HG03060 (cell line): ENCODE measurements around the gene ADAM30.

Experiments
- ATAC-seq: cut with Tn5 transposase; IDR thresholded peaks from one replicate; pipeline ENCODE4 v1.9.1; 2021; ENCODE audit warnings: low read depth, moderate number of reproducible peaks; ENCODE audit not compliant: unreplicated experiment

Gene ADAM30

GRCh38 chr1:119896303-119896702 lies at the start of gene ADAM30:
ADAM30 (minus strand) TSS chr1:119896515; CDS start chr1:119896336, 179 bp downstream.
- ATAC-seq, result no peak

GRCh38 chr1:119943216-119943615 lies 46.9 kb upstream of the ADAM30 start:
- no peak for ATAC-seq

DNA sequence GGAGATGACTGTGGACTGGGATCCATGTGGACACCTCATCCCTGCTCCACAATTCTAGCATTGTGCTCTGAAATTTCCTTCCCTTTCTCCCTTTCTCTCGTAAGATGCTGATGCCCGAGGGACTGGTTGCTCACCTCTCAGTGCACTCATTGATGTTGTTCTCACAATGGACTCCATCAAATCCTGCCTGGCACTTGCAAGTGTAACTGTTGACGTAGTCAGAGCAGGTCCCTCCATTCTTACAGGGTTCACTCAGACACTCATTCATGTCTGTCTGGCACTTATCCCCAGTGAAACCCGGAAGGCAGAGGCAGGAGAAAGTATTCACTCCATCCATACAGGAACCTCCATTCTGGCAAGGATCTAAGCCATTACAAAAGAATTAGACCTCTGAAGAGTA lies 45.1 kb upstream of the ADAM30 start:
- no peak for ATAC-seq

- no peak for ATAC-seq
Observed at GRCh38 chr1:119940697-119941096, 44.4 kb upstream of the ADAM30 start.

DNA sequence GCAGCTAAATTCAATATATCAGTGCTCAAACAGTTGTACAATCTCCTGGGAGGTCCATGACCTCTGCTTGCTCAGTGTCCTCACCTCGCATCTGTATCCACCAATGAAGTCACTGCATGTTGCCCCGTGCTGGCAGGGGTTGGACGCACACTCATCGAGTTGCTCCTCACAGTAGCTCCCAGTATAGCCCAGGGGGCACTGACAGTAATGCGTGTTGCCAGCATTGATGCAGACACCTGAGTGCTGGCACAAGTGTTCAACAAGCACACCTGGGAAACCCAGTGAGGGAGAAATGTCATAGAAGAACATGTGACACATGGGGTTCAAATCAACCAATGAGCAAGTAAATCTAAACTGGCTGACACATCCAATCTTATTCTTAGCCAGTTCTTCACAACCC lies 40.9 kb upstream of the ADAM30 start:
- ATAC-seq, result no peak

GRCh38 chr1:119935915-119936314 lies 39.6 kb upstream of the ADAM30 start:
- no peak for ATAC-seq

- ATAC-seq, result no peak
Observed at GRCh38 chr1:119935373-119935772, 39.1 kb upstream of the ADAM30 start.

- ATAC-seq, result no peak
Observed at GRCh38 chr1:119933397-119933796, 37.1 kb upstream of the ADAM30 start.

DNA sequence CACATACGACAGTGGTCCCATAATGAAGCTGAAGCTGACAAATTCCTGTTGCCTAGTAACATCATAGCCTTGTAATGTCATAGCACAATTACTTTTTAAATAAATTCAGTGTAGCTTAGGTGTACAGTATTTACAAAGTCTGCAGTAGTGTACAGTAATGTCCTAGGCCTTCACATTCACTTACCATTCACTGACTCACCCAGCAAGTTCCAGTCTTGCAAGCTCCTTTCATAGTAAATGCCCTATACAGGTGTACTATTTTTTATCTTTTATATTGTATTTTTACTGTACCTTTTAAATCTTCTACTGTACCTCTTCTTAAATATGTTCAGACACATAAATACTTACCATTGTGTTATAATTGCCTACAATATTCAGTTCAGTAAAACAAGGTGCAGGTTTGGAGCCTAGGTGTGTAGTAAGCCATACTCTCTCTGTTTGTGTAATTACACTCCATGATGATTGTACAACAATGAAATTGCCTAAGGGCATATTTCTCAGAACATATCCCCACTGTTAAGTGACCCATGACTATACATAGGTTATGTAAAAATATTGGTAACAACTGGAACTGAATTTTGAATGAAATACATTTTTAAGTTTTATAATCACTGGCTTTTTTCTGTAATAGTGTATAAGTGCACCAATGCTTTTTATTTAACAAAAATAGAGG lies 33.5 kb upstream of the ADAM30 start:
- no peak for ATAC-seq

GRCh38 chr1:119926553-119926952 lies 30.2 kb upstream of the ADAM30 start:
- no peak for ATAC-seq

GRCh38 chr1:119924948-119925898 lies 28.9 kb upstream of the ADAM30 start:
- ATAC-seq, result no peak

DNA sequence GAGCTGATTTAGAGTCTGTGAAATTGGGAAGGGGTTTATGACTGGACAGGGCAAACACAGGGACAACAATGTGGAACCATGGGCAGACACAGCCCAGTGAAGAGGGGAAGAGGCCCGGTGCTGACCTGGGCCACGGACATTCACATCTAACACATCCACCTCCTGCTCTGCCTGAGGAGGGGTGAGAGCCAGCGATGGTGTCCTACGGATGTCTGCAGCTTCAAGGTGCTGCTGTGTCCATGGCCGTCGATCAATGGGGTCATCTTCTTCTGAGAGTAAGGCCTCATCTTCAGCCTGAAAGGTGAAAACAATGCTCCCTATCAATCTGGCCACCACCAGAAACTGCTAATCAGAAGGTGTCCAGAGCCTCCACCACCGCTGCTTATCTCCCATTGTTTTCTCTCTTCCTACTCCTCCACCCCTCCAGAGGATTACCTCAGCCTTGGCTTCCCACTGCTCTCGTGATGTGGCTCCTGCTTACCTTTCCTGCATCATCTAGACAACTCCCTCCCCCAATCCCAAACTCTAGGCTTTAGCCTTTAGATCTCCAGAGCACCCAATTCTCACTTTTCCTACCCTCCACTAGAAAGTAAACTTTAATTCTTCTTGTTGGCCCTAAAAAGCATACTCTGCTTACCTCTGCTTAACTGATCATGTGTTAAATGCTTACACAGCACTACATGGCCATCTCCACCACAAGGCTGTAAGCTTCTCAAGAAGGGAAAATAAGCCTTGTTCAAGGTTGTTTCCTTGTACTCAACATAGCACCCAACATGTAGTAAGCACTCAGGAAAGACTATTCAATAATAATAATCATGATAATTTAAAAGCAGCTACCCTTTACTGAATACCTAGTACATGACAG lies 24.0 kb upstream of the ADAM30 start:
- no peak for ATAC-seq

DNA sequence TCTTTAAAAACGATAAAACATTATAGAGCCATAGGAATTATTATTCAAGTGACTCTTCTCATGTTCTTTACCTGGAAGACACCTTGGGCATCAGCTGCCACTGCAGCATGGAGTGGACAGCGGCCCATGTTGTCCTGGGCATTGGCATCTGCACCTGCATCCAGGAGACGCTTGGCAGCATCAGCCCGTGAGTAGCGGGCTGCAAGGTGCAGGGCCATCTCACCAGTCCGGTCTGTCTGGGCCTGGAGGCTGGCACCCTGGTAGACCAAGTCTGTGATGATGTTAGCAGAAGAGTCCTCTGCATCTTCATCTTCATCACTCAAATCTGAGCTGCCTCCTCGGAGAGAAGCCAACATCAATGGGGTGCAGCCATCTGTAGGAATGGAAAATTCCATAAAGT lies 22.9 kb upstream of the ADAM30 start:
- ATAC-seq, result no peak

- ATAC-seq, result no peak
Observed at GRCh38 chr1:119918301-119918700, 22.0 kb upstream of the ADAM30 start.

GRCh38 chr1:119917304-119918055 lies 21.2 kb upstream of the ADAM30 start:
- ATAC-seq, result no peak

DNA sequence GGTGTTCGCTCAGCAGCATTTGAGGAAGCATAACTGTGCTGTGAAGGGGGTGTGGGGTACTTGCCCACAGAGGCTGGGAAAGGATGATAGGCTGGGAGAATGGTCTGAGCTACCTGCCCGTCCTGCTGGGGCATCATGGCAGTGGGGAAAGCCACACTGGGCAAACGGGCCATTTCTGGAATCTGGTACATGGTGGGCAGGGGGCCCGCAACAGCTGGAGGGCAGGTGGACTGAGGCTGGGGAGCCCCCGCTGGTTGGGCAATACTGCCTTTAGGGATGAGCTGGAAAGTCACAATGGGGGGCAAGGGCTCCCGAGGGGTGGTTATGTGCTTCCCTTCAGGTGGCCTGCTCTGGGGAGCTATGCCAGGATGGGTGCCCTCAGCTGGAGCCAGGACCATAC lies 19.2 kb upstream of the ADAM30 start:
- no peak for ATAC-seq

GRCh38 chr1:119914071-119914470 lies 17.8 kb upstream of the ADAM30 start:
- no peak for ATAC-seq

- no peak for ATAC-seq
Observed at GRCh38 chr1:119912963-119913362, 16.6 kb upstream of the ADAM30 start.

- ATAC-seq, result no peak
Observed at GRCh38 chr1:119911775-119912174, 15.5 kb upstream of the ADAM30 start.

DNA sequence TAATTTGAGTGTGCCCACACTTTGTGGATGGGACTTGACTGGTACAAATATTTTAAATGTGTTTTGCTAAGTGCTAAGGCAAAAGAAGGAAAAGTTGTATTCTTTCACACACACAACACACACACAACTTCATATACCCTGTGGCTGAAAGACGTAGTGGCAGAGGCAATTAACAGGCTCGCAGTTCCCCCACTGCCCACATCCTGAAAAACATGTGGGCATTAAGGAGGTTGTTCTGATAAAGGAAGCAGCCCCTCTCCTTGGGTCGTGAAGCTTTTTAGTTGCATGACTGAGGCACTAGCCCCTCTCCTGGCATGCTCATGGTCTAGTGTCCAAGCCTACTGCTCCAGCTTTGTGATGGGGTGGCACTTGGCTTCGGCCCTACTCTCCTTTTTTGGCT lies 14.3 kb upstream of the ADAM30 start:
- no peak for ATAC-seq
